H1 (cell line): ENCODE measurements around the gene SKAP2. TPM values are rescaled to one million over a fixed set of nuclear protein-coding genes. Genes with fewer than 3 reads are reported as not detected.

Source experiments
- CTCF ChIA-PET: fragments of 300-600 bp; sonication (Branson Sonifier 250); formaldehyde crosslinking; loops from one replicate; lab custom pipeline; 2021; ENCODE audit not compliant: partially characterized antibody; lab: Charles Lee
- POLR2A ChIA-PET: fragments of 300-600 bp; sonication (Branson Sonifier 250); formaldehyde crosslinking; loops from one replicate; lab custom pipeline; 2021; ENCODE audit warnings: inconsistent platforms; ENCODE audit not compliant: partially characterized antibody; lab: Charles Lee
- DNase-seq, 2 experiments: peaks; one replicate each; pipeline versions ENCODE4 v3.0.0 to v3.0.0-alpha.2; 2010 to 2022; ENCODE audit warnings: low spot score in 2 of 2, low read depth in 1 of 2, mixed read lengths in 1 of 2
- FAIRE-seq: peaks from 2 replicates; lab custom pipeline; 2011; peaks lifted over from hg19 to GRCh38; lab: Jason Lieb, UNC
- H2AFZ ChIP-seq: 2 replicates; pipeline ENCODE4 v1.8.1; 2012; ENCODE audit warnings: low read length, inconsistent platforms
- H2AK5ac ChIP-seq: 2 replicates; pipeline ENCODE4 v1.6.1; 2013; ENCODE audit warnings: low read depth, low read length
- H2BK120ac ChIP-seq: replicated peaks from 2 replicates; pipeline ENCODE3; 2013; ENCODE audit warnings: low read depth, low read length, inconsistent platforms
- H2BK12ac ChIP-seq: 2 replicates; pipeline ENCODE4 v1.6.1; 2013; ENCODE audit warnings: low read depth, low read length
- H2BK15ac ChIP-seq: 2 replicates; pipeline ENCODE4 v1.6.1; 2013; ENCODE audit warnings: low read length
- H2BK20ac ChIP-seq: 2 replicates; pipeline ENCODE4 v1.6.1; 2013; ENCODE audit warnings: low read length
- H2BK5ac ChIP-seq: 2 replicates; pipeline ENCODE4 v1.6.1; 2013; ENCODE audit warnings: low read depth, low read length
- H3K14ac ChIP-seq: 2 replicates; pipeline ENCODE4 v1.6.1; 2013; ENCODE audit warnings: inconsistent platforms; ENCODE audit not compliant: insufficient read length
- H3K18ac ChIP-seq: 2 replicates; pipeline ENCODE4 v1.6.1; 2013; ENCODE audit warnings: low read length; ENCODE audit errors: extremely low read depth
- H3K23ac ChIP-seq: 2 replicates; pipeline ENCODE4 v1.6.1; 2013; ENCODE audit warnings: inconsistent platforms; ENCODE audit not compliant: insufficient read length
- H3K23me2 ChIP-seq: 2 replicates; pipeline ENCODE4 v1.6.1; 2013; ENCODE audit warnings: low read depth, low read length
- H3K27ac ChIP-seq: 2 replicates; pipeline ENCODE4 v1.6.1; 2011; ENCODE audit warnings: low read depth, low read length, inconsistent platforms
- H3K27me3 ChIP-seq, 4 experiments: replicated peaks in 1 of 4; 1 replicate in 1 of 4; 2 replicates in 3 of 4; pipeline versions ENCODE4 v1.6.1 to v1.8.1; 2011 to 2013; ENCODE audit warnings: low read length in 3 of 4, mild to moderate bottlenecking in 3 of 4, inconsistent platforms in 2 of 4, mixed read lengths in 2 of 4, moderate library complexity in 1 of 4; ENCODE audit not compliant: control insufficient read depth in 3 of 4, insufficient read depth in 3 of 4; ENCODE audit errors: extremely low read depth in 1 of 4
- H3K36me3 ChIP-seq, 4 experiments: 2 replicates each; pipeline versions ENCODE4 v1.6.1 to v1.8.1; 2011 to 2013; ENCODE audit warnings: mild to moderate bottlenecking in 4 of 4, low read length in 3 of 4, moderate library complexity in 2 of 4, control low read depth in 1 of 4, inconsistent platforms in 1 of 4; ENCODE audit not compliant: insufficient read depth in 4 of 4, control insufficient read depth in 2 of 4
- H3K4ac ChIP-seq: replicated peaks from 2 replicates; pipeline ENCODE3; 2013; ENCODE audit warnings: low read length, low read depth, mixed read lengths, inconsistent platforms; ENCODE audit not compliant: insufficient read length
- H3K4me1 ChIP-seq, 4 experiments: replicated peaks in 1 of 4; 1 replicate in 1 of 4; 2 replicates in 3 of 4; pipeline versions ENCODE4 v1.6.1 to v1.8.1; 2011 to 2013; ENCODE audit warnings: low read length in 3 of 4, inconsistent platforms in 2 of 4, mixed read lengths in 1 of 4; ENCODE audit not compliant: insufficient read depth in 4 of 4, control insufficient read depth in 3 of 4
- H3K4me2 ChIP-seq, 2 experiments: 2 replicates each; pipeline versions ENCODE4 v1.6.1 to v1.8.1; 2011 to 2013; ENCODE audit warnings: low read depth in 2 of 2, low read length in 2 of 2, control low read depth in 1 of 2, inconsistent platforms in 1 of 2, mild to moderate bottlenecking in 1 of 2; ENCODE audit not compliant: insufficient read depth in 1 of 2
- H3K4me3 ChIP-seq, 4 experiments: fragments of 200-600, 300-600 bp in 1 of 4; sonication (generic), shearing (Covaris generic), sonication (Bioruptor Twin) in 1 of 4; 2 replicates each; pipeline versions ENCODE4 v1.5.1 to v1.8.1; 2011 to 2016; ENCODE audit warnings: low read length in 4 of 4, low read depth in 3 of 4, control low read depth in 2 of 4, inconsistent platforms in 2 of 4, mild to moderate bottlenecking in 2 of 4, mixed read lengths in 1 of 4, moderate library complexity in 1 of 4; ENCODE audit not compliant: insufficient read depth in 2 of 4; ENCODE audit errors: extremely low read depth in 1 of 4
- H3K56ac ChIP-seq: replicated peaks from 2 replicates; pipeline ENCODE3; 2013; ENCODE audit warnings: low read depth, mild to moderate bottlenecking, mixed read lengths, low read length, inconsistent platforms; ENCODE audit not compliant: insufficient read length
- H3K79me1 ChIP-seq: 2 replicates; pipeline ENCODE4 v1.6.1; 2013; ENCODE audit warnings: low read depth, low read length, control low read depth
- H3K79me2 ChIP-seq, 2 experiments: 2 replicates each; pipeline versions ENCODE4 v1.6.1 to v1.8.1; 2012 to 2013; ENCODE audit warnings: low read length in 2 of 2, mild to moderate bottlenecking in 2 of 2, inconsistent platforms in 1 of 2; ENCODE audit not compliant: insufficient read depth in 2 of 2, control insufficient read depth in 1 of 2
- H3K9ac ChIP-seq, 4 experiments: replicated peaks in 1 of 4; 1 replicate in 1 of 4; 2 replicates in 3 of 4; pipeline versions ENCODE4 v1.6.1 to v1.8.1; 2011 to 2013; ENCODE audit warnings: low read depth in 3 of 4, low read length in 3 of 4, control low read depth in 2 of 4, mild to moderate bottlenecking in 2 of 4, moderate library complexity in 2 of 4, inconsistent platforms in 1 of 4; ENCODE audit errors: extremely low read depth in 1 of 4
- H3K9me3 ChIP-seq, 2 experiments: 2 replicates each; pipeline versions ENCODE4 v1.6.1 to v1.8.1; 2012 to 2013; ENCODE audit warnings: mild to moderate bottlenecking in 2 of 2, moderate library complexity in 2 of 2, control low read depth in 1 of 2, inconsistent platforms in 1 of 2, low read depth in 1 of 2, low read length in 1 of 2, mixed read lengths in 1 of 2; ENCODE audit not compliant: insufficient read depth in 2 of 2
- H4K20me1 ChIP-seq, 2 experiments: replicated peaks in 1 of 2; 2 replicates each; pipeline versions ENCODE3 to v1.8.1; 2011 to 2013; ENCODE audit warnings: inconsistent platforms in 2 of 2, low read length in 2 of 2, mild to moderate bottlenecking in 1 of 2; ENCODE audit not compliant: insufficient read depth in 2 of 2, control insufficient read depth in 1 of 2
- H4K5ac ChIP-seq: 2 replicates; pipeline ENCODE4 v1.6.1; 2013; ENCODE audit warnings: low read length, low read depth, mixed read lengths, inconsistent platforms; ENCODE audit not compliant: insufficient read length
- H4K8ac ChIP-seq: 2 replicates; pipeline ENCODE4 v1.8.0; 2013; ENCODE audit warnings: mild to moderate bottlenecking, moderate library complexity, low read length, inconsistent platforms; ENCODE audit not compliant: insufficient read depth; ENCODE audit errors: extremely low read depth
- H4K91ac ChIP-seq: replicated peaks from 2 replicates; pipeline ENCODE3; 2013; ENCODE audit warnings: low read length, mixed read lengths, inconsistent platforms; ENCODE audit not compliant: insufficient read length
- ASH2L ChIP-seq: fragments of 200-600, 300-600 bp; sonication (generic); IDR thresholded peaks from one replicate; pipeline ENCODE4 v1.7.1; 2017; ENCODE audit warnings: low read length
- CBX8 ChIP-seq: fragments of 300-800, 300-1000 bp; sonication (generic); IDR thresholded peaks from 2 replicates; pipeline ENCODE4 v1.7.1; 2016; ENCODE audit warnings: low read depth, low read length, borderline replicate concordance
- FOSL1 ChIP-seq: IDR thresholded peaks from 2 replicates; pipeline ENCODE4 v1.6.1; 2011; ENCODE audit warnings: mild to moderate bottlenecking, low read depth, low read length, moderate library complexity; ENCODE audit not compliant: insufficient read depth
- GABPA ChIP-seq: IDR thresholded peaks from 2 replicates; pipeline ENCODE4 v1.6.1; 2011; ENCODE audit warnings: mild to moderate bottlenecking, low read length, moderate library complexity, borderline replicate concordance; ENCODE audit not compliant: insufficient read depth
- HDAC2 ChIP-seq, 2 experiments: fragments of 300-600 bp in 1 of 2; sonication (generic) in 1 of 2; IDR thresholded peaks; 2 replicates each; pipeline ENCODE4 v1.6.1; 2011 to 2012; ENCODE audit warnings: low read depth in 2 of 2, low read length in 2 of 2, mild to moderate bottlenecking in 2 of 2, moderate library complexity in 2 of 2, borderline replicate concordance in 1 of 2, inconsistent platforms in 1 of 2
- HDAC6 ChIP-seq: IDR thresholded peaks from one replicate; pipeline ENCODE4 v1.7.1; 2012; ENCODE audit warnings: low read depth, mild to moderate bottlenecking, inconsistent platforms, low read length, moderate library complexity
- JUN ChIP-seq: IDR thresholded peaks from 2 replicates; pipeline ENCODE4 v1.6.1; 2011; ENCODE audit warnings: low read depth, mild to moderate bottlenecking, improper control_type of control experiment, low read length
- JUND ChIP-seq: IDR thresholded peaks from 2 replicates; pipeline ENCODE4 v1.6.1; 2011; ENCODE audit warnings: mild to moderate bottlenecking, improper control_type of control experiment, low read length
- KDM4A ChIP-seq: IDR thresholded peaks from one replicate; pipeline ENCODE4 v1.7.1; 2012; ENCODE audit warnings: low read depth, mild to moderate bottlenecking, moderate library complexity, low read length, inconsistent platforms; ENCODE audit not compliant: severe bottlenecking
- NRF1 ChIP-seq: IDR thresholded peaks from 2 replicates; pipeline ENCODE4 v1.6.1; 2011; ENCODE audit warnings: mild to moderate bottlenecking, low read depth, low read length, improper control_type of control experiment
- POLR2A ChIP-seq, 2 experiments: IDR thresholded peaks; 1 replicate in 1 of 2; 2 replicates in 1 of 2; pipeline ENCODE4 v1.6.1; 2011; ENCODE audit warnings: low read depth in 2 of 2, low read length in 2 of 2, mild to moderate bottlenecking in 2 of 2; ENCODE audit errors: control extremely low read depth in 1 of 2
- RBBP5 ChIP-seq: IDR thresholded peaks from 2 replicates; pipeline ENCODE4 v1.7.1; 2012; ENCODE audit warnings: low read depth, mild to moderate bottlenecking, inconsistent platforms, low read length, moderate library complexity, borderline replicate concordance
- TAF7 ChIP-seq: optimal IDR thresholded peaks from 2 replicates; pipeline ENCODE3; 2011; ENCODE audit warnings: low read depth, mild to moderate bottlenecking, inconsistent platforms, low read length, moderate library complexity, borderline replicate concordance
- TBP ChIP-seq: IDR thresholded peaks from 2 replicates; pipeline ENCODE4 v1.6.1; 2011; ENCODE audit warnings: low read depth, low read length, improper control_type of control experiment
- TCF12 ChIP-seq: IDR thresholded peaks from 2 replicates; pipeline ENCODE4 v1.6.1; 2011; ENCODE audit warnings: low read depth, mild to moderate bottlenecking, low read length
- YY1 ChIP-seq: IDR thresholded peaks from 2 replicates; pipeline ENCODE4 v1.6.1; 2011; ENCODE audit warnings: low read depth, mild to moderate bottlenecking, low read length
- polyA plus RNA-seq, 7 experiments: library from polyadenylated mRNA; depleted of rRNA in 3 of 7; stranded (reverse) in 5 of 7; unstranded in 2 of 7; fragments of >200 nt in 5 of 7; fragments of 200-250 nt in 2 of 7; gene quantifications; 1 replicate in 5 of 7; 2 replicates in 1 of 7; 4 replicates in 1 of 7; pipeline versions ENCODE4 v1.2.1 to v1.2.3, GENCODE V29; 2011 to 2013; ENCODE audit warnings: missing spikeins in 2 of 7, mixed read lengths in 2 of 7
- total RNA-seq: library from RNA; stranded (reverse); fragmentation: NEBNext Ultra II Directional; extraction: Animal tissue kit (Norgen Biotek cat#: 25700); gene quantifications from 2 replicates; pipeline ENCODE4 v1.2.1, GENCODE V29; 2021

SKAP2 gene
- total and polyA plus RNA-seq, 2 of the 8 experiments (the other 6 are each of a cell fraction or from before 2014, with no cell fraction given): 0.53 to 5.1 TPM

DNA sequence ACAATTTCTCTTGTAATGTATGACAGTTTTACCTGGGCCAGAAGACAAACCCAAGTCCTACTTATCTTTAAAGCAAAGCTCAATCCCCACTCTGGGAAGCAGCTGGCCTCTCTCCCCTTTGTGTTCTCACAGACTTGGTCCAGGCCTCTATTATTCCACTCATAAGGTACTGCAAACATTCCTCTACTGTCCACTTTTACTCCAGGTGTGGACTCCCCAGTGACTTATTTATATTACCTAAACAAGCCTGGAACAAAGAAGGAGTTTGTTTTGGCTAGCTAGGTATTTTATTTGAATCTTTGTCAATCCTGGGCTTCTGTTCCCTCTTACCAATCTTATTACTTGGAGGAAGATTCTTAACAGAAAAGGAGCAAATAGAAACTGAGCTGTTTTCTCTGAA lies 163.5 kb downstream of the SKAP2 start:
- H3K79me1 ChIP-seq: no peaks in the 10 kb centered on the region
- H3K9me3 ChIP-seq: no peaks in the 10 kb centered on the region
- no peak overlapping the region for H3K4me2 ChIP-seq
- no peaks in the 10 kb centered on the region for H3K4me1 ChIP-seq
- peaks cover 0 to 1% (median 0%) of the 10 kb centered on the region in 4 experiments; a peak in 2 of 7 replicates for H3K27me3 ChIP-seq
- DNase-seq (no peak), FAIRE-seq (no peak)
- H3K27ac ChIP-seq: no peak overlapping the region
- H2AFZ ChIP-seq: no peak overlapping the region
- H2AK5ac ChIP-seq: no peak overlapping the region
- H3K56ac ChIP-seq: no peak overlapping the region
- H3K4me3 ChIP-seq: no peak overlapping the region
- H2BK20ac ChIP-seq: no peak overlapping the region
- no peak overlapping the region for H4K8ac ChIP-seq
- H4K91ac ChIP-seq: no peak overlapping the region
- H3K18ac ChIP-seq: no peak overlapping the region
- no peak overlapping the region for H2BK12ac ChIP-seq
- H4K5ac ChIP-seq: no peak overlapping the region
- H3K9ac ChIP-seq: no peak overlapping the region
- no peak overlapping the region for H3K23ac ChIP-seq
- POLR2A ChIA-PET: no interaction called here
- H3K23me2 ChIP-seq: no peaks in the 10 kb centered on the region
- no peaks in the 10 kb centered on the region; a peak in 1 of 8 replicates for H3K36me3 ChIP-seq
- no peak overlapping the region for H2BK15ac ChIP-seq
- H3K4ac ChIP-seq: no peak overlapping the region
- no peaks in the 10 kb centered on the region for H4K20me1 ChIP-seq
- no peaks in the 10 kb centered on the region for H3K79me2 ChIP-seq
- H3K14ac ChIP-seq: no peak overlapping the region
- no peak overlapping the region for H2BK5ac ChIP-seq
- no peak overlapping the region for H2BK120ac ChIP-seq
- CTCF ChIA-PET: interaction anchor here (0.8 to 1.3 kb wide), 3 partner anchors 11 to 25 kb away, joined by 3 to 7 read pairs (median 3); no protein-coding TSS in a partner anchor
- no peak for TF ChIP-seq TBP
- TF ChIP-seq POLR2A (IDR thresholded peaks at IDR 0.05; ENCODE audit: control extremely low read depth in 1 of 2, low read depth in 2 of 2, low read length in 2 of 2): no peak
- no peak for TF ChIP-seq JUND
- no peak for TF ChIP-seq GABPA
- no peak for TF ChIP-seq HDAC6
- no peak for TF ChIP-seq NRF1
- TF ChIP-seq TCF12: no peak
- no peak for TF ChIP-seq ASH2L
- no peak for TF ChIP-seq FOSL1
- no peak for TF ChIP-seq RBBP5
- no peak for TF ChIP-seq KDM4A
- TF ChIP-seq YY1: no peak
- no peak for TF ChIP-seq HDAC2 (IDR thresholded peaks at IDR 0.05; ENCODE audit: borderline replicate concordance in 1 of 2, low read depth in 2 of 2, low read length in 2 of 2)
- no peak for TF ChIP-seq TAF7
- TF ChIP-seq JUN: no peak
- TF ChIP-seq CBX8: no peak
